Measurements from ENCODE around the gene EPS15.

The EPS15 gene

DNA sequence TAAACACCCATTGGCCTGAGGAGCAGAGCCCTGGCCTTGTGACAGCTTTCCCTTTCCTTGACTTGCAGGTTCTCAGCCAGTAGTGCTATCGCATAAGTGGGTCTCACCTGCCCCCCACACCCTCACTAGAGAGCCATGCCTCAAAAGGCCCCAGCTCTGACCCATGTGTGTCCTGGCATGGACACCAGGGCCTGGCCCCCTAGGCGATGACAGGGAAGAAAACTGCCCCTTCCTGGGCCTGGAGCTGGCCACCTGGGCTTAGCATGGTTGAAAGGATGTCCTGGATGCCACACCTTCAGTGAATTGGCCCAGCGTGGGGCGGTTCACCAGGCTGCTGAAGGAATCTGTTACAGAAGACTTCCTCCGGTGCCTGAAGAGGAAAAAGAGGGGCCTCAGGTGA is 207.2 kb downstream of the EPS15 start:
- DNase-seq: no peak

DNA sequence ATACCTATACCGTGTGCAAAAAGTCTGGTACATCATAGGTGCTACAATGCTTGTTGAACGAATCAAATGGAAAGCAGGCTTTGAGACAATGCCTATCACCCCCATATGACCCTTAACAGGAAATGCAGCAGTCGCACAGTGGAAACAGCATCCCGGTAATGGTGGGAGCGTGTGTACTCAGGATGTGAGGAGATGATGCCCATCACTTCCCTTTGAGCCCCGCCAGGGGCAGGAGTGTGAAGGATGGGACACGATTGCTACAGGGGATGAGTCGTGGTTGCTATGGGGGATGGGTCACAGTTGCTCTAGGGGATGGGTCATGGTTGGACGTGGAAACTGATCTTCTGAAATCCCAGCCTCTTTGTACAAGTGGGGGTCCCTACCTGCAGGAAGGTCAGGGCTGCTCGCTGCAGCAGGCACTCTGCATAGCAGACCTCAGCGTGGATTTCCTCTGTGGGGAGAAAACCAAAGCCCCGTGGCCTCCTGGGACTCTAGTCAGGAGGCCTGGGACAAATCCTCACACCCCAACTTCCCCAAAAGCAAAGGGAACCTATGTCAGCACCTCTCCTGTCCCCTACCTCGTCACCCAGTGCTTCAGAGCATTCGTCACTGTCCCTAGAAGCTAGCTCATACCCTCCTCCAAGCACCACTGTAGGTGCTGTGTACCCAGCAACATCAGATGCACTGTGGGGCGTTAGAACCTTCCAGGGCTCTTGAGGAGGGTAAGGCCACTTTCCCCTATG is 208.0 kb downstream of the EPS15 start:
- no peak for DNase-seq

DNA sequence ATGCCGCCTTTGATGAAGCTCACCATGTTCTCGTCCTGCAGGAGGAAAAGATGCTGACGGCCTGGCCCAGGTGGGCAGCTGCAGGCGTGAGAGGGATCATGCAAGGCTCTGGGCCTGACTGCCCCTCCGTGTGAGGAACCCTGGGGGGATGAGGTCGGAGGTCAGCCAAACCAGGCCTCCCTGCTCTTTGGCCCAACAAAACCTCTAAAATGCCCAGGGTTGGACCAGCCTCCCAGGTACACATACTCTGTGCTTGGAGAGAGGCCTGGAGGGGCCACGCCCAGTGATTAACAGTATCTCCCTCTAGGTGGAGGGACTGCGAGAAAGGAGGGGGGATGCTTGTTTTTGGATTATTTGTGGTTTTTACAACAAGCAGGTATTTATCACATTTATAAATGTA is 209.8 kb downstream of the EPS15 start:
- DNase-seq: no peak

DNA sequence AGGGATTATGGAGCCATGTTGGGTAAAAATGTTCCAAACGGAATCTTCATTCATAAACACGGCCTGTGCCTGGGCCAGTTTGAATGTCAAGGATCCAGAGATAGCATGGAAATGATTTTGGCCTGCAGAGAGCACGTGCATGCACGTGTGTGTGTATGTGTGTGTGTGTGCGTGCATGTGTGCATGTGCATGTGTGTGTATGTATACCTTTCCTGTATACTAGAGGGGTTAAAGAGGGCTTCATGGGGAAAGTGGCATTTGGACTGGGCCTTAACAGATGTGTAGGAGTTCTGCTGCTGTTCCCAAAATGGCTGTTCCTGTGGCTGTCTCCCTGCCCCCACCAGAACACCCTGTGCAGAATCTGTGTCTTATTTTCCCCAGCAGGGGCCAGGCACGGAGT is 210.4 kb downstream of the EPS15 start:
- no peak for DNase-seq

DNA sequence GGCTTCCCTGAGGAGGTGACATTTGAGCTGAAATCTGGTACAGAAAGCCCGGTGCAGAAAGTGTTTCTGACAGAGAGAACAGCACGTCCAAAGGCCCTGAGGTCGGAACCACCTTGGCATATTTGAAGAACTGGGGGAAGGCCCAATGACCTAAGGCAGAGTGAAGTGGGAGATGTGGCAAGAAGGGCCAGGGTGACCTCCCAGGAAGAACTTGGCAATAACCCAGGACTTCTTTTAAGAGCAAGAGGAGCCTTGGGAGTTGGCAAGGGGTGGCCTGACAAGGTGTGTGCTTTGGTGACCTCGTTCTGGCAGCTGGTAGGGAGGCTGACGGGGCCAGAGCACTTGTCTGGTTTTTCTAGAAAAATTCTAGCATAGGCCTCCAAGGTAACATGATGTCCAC is 212.1 kb downstream of the EPS15 start:
- no peak for DNase-seq

DNA sequence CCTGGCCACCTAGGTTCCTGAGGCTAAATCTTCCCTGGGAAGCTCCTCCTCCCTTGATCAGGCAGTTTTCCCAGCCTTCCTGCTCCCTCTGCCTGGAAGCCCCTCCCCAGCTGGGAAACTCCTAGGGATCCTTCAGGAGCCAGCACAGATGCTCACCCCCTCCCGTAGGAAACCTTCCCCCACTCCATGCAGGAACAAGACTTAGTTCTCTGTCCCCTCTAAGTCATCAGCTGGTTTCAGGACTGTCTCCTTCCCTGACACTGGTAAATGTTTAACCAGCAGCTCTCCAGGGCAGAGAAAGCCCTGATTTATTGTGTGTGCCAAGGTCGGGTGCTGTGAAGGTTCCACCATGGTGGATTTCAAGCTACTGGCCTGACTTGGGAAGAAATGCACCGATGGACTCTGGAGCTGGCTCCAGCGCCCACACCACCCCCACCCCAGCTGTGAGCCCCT is 213.7 kb downstream of the EPS15 start:
- no peak for DNase-seq

DNA sequence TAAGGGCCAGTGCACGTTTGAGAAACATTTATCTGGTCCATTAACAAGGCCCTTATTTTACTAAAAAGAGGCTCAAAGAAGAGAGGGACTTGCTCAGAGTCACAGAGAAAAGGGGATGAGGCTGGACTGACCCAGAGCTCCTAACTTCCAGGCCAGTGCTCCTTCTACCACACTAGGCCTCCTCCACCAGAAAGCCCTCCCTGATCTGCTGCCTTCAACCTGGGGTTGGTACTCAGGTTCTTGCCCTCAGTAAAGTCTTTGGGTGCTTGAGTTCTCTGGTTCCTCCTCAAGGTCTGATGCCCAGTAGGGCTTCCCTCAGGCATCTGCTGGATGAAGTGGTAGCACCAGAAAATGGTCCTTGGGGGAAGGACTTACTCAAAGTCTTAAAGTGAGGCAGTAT is 214.7 kb downstream of the EPS15 start:
- no peak for DNase-seq
